DMS153 treated with DMSO at 0.1 percent for 48 hours (cell line): Measurements from ENCODE around the gene CDH23.

Source experiments
- DNase-seq: peaks from one replicate; lab custom pipeline; 2025; ENCODE audit not compliant: unreplicated experiment; lab: John Stamatoyannopoulos, UW

CDH23 gene

GRCh38 chr10:71615538-71616329 lies 219.0 kb downstream of the CDH23 start:
- DNase-seq = no peak

- DNase-seq = no peak
These were observed 220.3 kb downstream of the CDH23 start for GRCh38 chr10:71616817-71617654.

GRCh38 chr10:71618176-71618575 lies 221.5 kb downstream of the CDH23 start:
- no peak for DNase-seq

GRCh38 chr10:71618598-71618997 lies 221.9 kb downstream of the CDH23 start:
- no peak for DNase-seq

GRCh38 chr10:71620642-71621041 lies 223.9 kb downstream of the CDH23 start:
- DNase-seq = no peak

GRCh38 chr10:71621231-71622153 lies 224.8 kb downstream of the CDH23 start:
- no peak for DNase-seq

- DNase-seq = no peak
These were observed 225.4 kb downstream of the CDH23 start for GRCh38 chr10:71622154-71622526.

GRCh38 chr10:71622616-71623015 lies 225.9 kb downstream of the CDH23 start:
- no peak for DNase-seq

- DNase-seq = no peak
These were observed 226.6 kb downstream of the CDH23 start for GRCh38 chr10:71623098-71623985.

- DNase-seq = no peak
These were observed 227.2 kb downstream of the CDH23 start for GRCh38 chr10:71623986-71624291.

- no peak for DNase-seq
These were observed 228.9 kb downstream of the CDH23 start for GRCh38 chr10:71625445-71626175.

- no peak for DNase-seq
These were observed 230.7 kb downstream of the CDH23 start for GRCh38 chr10:71627230-71627939.

- DNase-seq = no peak
These were observed 231.2 kb downstream of the CDH23 start for GRCh38 chr10:71627956-71628355.

- DNase-seq = no peak
These were observed 232.4 kb downstream of the CDH23 start for GRCh38 chr10:71629131-71629530.

GRCh38 chr10:71630168-71630567 lies 233.4 kb downstream of the CDH23 start:
- no peak for DNase-seq

GRCh38 chr10:71631007-71631861 lies 234.5 kb downstream of the CDH23 start:
- DNase-seq = no peak

- no peak for DNase-seq
These were observed 235.6 kb downstream of the CDH23 start for GRCh38 chr10:71632200-71632820.
